HG02938 (cell line): ENCODE data around the gene RGP1.

Source experiments
- ATAC-seq: cut with Tn5 transposase; IDR thresholded peaks from one replicate; pipeline ENCODE4 v1.9.1; 2021; ENCODE audit warnings: mild to moderate bottlenecking, moderate library complexity; ENCODE audit not compliant: unreplicated experiment

Gene RGP1

DNA sequence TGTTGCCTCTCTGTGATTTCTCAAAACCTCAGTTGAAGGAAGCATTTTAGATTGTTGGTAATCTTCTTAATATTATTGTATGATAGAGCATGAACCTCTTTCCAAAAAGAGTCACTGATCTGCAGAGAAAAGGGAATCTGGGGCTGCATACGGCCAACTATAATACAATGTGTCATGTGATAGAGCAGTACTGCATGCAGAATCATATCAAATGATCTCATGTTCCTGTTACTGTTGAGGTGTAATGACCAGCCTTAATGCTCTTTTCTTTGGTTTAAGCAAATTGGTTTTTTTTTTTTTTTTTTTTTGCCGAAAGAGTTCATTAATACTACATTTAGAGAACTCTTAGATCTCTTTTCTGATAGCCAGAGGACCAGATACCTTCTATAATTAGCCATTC lies 17.9 kb downstream of the RGP1 start:
- ATAC-seq, result no peak

DNA sequence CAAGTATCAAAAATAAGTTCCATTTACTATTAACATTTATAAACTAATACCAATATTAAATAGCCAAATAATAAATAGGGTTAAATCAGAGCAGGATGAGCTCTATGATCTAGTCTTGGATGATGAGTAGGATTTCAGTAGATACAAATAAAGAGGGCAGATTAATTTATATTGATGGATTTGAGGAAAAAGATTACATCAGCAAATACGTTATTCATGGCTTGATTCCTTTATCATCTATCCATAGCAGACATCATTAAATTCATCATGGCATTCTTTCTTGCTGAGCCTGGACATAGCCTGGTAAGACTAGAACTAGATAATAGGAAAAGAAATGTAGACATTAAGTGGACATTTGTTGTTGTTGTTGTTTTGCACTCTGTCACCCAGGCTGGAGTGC lies 18.4 kb downstream of the RGP1 start:
- no peak for ATAC-seq

DNA sequence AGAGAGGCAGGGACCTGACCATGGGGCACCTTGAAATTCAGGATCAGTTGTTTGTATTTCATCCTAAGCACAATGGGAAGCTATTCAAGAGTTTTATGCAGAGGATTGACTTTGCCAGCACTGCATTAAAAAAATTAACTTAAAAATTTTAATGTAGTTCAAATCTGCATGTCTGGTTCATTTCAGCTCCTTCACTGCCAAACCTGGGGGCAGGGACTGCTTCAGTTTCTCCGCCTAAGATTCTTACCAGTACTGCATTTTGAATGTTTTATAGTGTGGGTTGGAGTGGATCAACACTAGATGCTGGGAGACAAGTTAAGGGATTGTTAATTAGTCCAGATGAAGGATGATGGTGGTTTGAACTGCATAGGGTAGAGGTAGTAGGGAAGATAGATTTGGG lies 20.7 kb downstream of the RGP1 start:
- no peak for ATAC-seq

DNA sequence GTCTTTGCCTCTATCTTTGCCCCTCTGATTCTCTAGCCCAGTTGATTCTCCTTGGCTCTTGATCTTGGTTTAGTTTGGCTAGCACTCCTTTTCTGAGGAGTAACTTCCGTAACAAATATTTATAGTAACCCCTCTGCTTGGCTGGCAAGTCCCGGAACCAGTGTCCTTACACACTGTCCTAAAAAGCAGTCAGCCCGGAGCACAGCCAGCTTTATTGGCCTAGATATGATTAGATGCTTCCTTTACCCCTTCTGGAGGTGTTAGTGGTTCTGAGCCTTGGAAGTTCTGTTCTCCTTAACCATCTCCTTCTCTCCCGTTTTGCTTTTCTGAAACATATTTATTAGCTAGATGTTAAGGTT lies 22.0 kb downstream of the RGP1 start:
- no peak for ATAC-seq

DNA sequence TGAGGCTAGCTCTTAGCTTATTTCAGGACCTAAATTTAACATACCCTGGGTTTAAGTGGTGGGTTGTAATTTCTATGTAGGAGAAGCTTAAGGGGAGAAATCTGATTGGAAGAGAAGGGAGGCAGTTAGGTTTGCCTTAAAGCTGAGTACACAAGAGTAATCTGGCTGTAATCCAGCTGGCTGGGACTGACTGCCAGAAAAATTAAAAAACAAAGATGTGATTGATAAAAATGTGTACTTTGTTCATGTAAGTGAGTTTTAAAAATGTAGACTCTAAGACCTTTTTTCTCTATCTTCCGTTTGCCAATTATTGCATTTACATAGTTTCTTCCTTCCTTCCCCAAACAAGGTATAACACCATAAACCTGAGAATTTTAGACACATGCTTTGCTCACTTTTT lies 22.4 kb downstream of the RGP1 start:
- ATAC-seq, result no peak

DNA sequence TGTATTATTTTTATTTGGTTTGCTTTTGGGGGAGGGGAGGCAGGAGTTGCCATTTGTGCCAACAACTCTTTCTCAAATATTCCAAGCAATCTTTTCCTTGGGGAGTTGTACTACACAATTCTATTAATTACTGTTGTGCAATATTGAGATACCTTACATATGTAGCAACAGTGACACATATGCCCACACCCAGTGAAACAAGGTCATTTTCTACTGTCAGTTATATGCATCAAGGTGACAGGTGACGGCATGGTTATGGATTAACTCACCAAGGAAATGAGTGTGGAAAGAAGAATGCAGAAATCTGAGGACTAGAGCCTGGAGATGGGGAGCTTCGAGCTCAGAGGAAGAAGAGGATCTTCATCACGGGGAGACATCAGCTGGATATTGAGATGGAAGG lies 22.9 kb downstream of the RGP1 start:
- ATAC-seq, result no peak

DNA sequence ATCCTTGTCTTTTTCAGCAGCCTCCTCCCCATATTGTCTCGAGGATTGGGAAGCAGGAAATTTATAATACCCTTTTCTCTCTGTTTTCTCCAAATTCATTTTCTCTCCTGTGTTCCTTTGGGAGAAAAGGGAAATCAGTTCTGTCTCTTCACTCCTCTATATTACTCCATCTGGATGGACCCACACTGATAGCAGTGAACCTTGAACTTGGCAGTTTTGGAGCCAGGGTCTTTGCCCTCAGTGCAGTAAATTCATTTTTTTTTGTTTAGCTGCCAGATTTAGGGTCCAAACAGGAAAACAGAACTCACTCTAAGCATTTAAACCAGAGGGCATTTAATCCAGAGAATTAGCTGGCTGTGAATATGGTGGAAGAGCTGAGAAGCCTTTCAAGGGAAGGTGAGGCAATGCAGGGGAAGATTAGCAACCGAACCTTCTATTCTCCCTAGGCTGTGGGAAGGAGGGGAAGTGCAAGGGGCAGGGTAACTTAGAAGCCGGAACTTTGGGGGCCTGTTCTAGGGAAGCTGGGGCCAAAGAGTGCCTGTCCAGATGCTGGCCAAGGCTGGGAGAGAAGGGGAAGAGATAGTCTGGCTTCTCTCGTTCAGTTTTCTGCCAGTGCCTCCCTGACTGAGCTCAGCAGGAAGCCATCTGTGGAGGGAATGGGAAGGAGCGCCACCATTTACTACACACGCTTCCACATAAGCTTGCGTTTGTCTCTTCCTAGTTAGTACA lies 26.0 kb downstream of the RGP1 start:
- ATAC-seq, result no peak

DNA sequence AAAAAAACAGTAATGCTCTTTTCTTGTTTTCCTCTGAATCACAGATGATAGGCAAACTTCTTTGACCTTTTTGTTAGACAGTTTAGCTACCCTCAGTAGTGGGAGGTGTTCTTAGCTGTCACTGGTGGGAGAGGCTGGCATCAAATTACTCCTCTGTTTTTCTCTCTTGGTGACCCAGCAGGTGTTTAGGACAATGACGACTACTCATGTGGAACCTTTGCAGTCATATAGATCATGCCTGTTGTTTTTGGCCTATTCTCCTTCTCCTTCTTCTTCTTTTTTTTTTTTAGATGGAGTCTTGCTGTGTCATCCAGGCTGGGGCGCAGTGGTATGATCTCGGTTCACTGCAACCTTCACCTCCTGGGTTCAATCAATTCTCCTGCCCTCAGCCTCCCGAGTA lies 26.9 kb downstream of the RGP1 start:
- ATAC-seq, result no peak

DNA sequence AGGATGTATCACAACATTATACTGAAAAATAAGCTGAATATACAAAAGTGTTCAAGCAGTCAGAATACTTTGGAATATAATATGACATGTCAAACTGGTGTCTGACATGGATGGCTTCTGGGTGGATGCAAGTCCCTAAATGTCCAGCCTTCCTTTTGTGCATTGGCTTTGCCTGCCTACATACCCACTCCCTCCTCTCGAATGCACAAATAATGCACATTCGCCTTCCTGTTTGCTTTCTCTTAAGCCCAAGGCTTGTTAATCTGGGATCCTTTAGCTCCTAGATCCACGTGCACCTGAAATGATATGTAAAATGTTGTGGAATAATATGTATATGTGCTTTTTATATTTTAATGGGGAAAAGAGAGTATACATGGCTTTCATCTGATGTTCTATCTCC lies 29.4 kb downstream of the RGP1 start:
- no peak for ATAC-seq

DNA sequence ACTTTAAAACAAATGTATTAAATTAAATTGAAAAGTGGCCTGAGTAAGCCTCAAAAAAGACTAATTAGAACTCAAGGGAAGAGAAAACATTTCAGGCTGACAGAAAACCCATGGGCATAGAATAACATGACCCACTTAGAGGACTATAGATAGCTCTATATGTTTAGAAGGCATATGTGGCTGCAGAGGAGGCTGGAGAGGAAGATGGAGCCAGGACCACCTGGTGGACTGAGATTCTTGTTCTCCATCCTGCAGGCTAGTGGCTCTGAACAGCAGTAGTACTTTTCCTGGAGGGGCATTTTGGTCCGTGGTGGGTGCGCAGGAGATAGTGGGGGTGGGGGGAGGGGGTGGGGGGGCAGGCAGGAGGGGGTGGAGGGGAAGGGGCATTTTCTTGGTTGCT lies 32.0 kb downstream of the RGP1 start:
- ATAC-seq, result no peak

DNA sequence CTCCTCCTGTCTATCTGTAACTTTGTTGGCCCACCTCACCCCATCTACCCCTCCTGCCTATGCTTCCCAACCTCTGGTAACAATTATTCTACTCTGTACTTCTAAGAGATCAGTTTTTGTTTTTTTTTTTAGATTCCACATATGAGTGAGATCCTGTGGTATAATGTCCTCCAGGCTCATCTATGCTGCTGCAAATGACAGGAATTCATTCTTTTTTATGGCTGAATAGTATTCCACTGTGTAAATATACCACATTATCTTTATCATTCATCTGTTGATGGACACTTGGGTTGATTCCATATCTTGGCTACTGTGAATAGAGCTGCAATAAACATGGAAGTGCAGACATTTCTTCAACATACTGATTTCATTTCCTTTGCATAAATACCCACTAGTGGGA lies 34.3 kb downstream of the RGP1 start:
- no peak for ATAC-seq

DNA sequence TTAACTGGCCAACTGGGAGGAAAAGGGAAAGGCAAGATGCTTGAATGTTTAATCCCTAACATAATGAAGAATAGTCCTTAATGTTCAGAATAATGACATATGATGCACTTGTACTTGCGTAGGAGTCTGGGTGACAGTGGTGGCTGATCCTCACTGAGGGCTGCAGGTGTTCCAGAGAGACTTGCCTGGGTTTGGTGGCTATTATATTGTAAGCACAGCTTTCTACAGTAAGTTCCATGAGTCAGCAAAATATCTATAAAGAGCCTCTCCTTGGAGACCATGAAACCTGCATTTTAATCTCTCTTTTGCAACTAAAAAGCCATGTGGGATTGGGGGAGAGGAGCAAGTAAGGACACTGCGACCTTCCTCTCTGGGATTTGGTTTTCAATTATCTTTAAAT lies 40.5 kb downstream of the RGP1 start:
- no peak for ATAC-seq

DNA sequence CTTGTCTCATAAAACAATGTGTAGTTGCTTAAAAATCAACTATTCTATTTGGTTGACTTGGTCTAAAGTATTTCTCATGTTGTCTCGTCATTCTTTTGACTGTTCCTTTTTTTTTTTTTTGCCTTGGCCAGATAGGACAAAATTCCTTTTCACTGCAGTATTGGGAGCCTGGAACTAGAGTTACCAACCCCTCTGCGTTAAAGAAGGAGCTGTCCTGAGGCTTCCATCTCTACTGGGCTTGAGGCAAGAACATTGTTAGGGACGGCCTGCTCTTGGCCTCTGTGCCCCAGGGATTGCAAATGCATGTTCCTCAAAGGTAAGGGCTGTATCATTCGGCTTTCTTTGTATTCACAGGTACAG lies 40.9 kb downstream of the RGP1 start:
- no peak for ATAC-seq

DNA sequence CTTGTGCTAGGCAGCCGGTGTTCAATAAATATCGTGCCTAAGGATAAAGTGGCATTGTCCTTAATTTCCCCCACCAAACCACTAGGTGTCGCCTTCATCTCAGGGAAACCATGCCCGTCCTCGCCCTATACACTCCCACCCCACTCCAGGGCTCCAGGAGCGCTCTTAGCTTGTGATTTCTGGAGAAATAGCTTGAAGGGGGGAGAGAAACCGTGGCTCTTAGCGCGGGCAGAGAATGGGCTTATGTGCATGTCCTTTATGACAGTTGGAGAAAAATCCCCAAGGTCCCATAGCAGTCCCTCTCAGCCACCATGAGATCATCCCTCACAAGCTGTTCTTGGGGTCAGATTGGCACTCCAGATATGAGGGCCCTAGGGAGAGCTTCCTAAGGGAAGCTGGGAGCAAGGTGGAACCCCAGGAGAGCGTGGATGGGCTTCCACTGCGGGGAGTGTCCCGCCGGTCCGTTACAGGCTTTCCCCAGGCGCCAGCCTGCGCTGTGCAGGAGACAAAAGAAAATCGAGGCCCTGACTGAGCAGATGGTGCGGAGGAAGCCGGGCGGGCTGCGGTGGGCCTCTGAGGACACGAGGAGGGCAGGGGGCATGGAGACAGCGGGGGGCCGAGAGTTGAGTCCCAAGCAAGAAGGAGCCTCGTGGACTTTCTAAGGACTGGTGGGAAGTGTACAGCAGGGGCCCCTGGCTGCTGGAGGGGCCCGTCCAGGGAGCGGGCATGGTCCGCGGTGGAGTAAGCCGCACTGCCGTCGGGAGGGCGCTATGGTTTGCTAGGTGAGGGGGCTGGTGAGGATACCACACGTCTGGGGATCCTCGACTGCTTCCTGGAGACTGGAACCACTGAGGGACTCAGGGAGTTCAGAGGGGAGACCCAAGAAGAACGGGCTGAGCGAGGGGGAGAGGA lies 41.6 kb downstream of the RGP1 start:
- no peak for ATAC-seq

DNA sequence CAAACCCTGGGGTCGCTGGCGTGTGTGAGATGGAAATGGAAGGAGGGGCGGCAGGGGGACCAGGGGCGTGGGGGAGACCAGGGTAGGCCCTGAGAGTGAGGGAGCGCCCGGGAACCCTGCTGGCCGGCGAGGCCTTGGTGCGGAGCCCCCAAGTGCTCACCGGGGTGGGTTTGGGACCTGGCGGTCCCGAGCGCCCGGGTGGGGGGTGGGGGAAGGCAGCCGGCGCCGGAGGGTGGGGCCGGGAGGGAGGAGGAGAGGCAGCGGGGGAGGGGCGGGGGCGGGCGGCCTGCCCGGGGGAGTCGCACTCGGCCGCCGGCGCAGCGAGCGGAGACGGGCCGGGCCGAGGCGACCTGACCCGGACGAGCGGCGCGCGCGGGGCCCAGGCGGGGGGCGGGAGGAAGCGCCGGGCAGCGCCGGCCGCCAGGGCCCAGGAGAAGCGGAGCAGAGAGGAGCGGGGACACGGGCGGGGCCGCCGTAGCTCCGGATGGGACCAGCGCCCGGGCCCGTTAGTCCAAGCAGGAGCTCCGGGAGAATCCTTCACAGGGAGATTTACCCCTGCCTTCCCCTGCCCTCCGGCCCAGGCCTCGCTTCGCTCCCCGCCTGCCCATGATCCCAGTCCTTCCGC lies 42.3 kb downstream of the RGP1 start, which contains the start of gene NPR2:
NPR2 (plus strand) TSS at position 295 of the 625 bp plus-strand sequence. CDS start 818 bp downstream, outside the sequence.
- ATAC-seq, result no peak

DNA sequence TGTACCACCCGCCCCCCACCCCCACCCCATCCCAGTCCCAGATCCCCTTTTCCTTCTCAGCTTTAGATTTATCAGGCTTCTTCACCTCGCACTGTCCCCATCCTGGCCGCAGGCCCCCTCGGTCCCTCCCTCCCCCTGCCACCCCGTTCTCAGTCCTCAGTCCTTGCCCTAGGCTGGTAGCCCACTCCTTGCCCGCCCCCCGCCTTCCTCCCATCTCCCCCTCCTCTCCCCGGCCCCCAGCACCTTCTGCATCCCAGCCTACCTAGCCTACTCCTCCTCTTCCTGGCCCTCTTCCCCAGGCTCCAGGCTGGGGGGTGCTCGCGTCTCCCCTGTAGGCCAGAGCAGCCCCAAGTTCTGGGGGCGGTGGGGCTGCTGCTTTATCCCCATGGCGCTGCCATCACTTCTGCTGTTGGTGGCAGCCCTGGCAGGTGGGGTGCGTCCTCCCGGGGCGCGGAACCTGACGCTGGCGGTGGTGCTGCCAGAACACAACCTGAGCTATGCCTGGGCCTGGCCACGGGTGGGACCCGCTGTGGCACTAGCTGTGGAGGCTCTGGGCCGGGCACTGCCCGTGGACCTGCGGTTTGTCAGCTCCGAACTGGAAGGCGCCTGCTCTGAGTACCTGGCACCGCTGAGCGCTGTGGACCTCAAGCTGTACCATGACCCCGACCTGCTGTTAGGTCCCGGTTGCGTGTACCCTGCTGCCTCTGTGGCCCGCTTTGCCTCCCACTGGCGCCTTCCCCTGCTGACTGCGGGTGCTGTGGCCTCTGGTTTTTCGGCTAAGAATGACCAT lies 43.1 kb downstream of the RGP1 start:
- no peak for ATAC-seq

DNA sequence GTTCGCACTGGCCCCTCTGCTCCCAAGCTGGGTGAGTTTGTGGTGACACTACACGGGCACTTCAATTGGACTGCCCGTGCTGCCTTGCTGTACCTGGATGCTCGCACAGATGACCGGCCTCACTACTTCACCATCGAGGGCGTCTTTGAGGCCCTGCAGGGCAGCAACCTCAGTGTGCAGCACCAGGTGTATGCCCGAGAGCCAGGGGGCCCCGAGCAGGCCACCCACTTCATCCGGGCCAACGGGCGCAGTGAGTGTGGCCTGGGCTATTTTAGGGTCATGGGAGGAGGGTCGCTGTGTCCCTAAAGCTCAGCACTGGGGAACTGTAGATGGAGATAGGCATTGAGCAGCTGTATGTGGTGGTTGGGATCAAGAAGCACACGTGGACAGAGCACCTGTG lies 43.7 kb downstream of the RGP1 start:
- ATAC-seq, result no peak

DNA sequence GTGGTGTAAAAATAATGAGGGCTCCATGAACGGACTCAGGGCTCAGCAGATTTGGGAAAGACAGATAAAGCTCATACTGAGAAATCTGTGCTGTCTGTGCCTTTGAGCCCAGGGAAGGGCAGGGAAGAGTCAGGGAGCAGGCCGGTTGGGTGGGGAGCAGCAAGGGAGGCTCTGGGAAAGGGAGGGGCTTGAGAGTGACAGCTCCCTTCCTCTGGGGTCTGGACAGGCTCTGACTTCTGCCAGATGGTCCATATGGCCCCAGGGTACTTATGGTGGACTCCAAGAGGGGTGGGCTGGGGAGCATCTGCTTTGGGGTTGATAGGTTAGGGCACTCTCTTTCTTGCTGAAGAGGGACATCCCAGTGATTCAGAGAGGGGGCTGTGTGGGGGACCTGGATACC lies 44.4 kb downstream of the RGP1 start:
- ATAC-seq, result no peak

DNA sequence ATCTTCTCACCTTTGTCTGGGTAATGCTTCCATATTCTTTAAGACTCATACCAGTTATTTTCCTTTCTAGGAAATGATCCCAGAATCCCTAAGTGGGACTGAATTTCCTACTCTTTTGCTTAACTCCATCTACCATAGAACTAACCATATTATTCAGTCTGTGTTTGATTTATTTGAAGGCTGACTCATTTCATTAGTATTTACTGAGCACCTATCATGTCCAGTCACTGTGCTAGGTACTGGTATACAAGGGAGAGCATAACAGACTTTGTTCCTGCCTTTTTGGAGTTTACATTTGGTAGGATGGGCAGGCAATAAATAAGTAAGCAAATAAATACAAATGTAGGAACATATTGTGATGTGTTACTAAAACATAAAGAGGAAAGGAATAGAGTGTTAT lies 46.6 kb downstream of the RGP1 start:
- ATAC-seq, result no peak

DNA sequence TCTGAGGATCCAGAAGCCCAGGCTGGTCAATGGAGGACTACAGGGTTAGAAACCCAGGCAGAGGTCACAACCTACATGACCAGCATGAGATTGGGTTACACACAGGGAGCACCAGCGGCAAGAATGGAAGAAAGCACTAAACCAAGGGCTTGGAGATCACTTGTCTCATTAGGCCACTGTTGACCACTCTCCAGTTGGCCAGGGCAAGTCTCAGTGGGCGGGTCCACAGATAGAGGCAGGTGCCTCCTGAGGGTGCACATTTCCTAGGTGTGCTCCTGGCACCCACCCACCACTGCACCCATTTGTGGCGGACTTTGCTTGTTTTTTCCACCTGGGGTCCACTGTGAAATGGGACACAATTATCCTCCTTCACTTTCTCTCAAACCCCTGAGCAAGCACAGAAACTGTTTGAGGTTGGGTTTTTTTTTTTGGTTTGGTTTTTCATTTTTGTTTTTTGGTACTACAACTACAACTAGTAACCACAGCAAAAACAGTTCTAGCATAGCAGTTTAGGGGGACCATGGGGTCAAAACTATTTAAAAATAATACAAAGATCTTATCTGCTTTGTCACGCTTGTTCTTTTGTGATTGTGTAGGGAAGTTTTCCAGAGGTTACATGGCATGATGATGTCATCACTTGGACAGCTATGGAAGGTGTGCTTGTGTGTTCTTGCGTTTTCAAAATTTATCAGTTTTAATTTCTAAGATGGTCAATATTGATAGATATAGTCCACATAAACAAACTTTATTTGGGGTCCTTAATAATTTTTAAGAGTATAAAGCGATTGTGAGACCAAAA lies 48.4 kb downstream of the RGP1 start:
- no peak for ATAC-seq
